GM06990 (cell line): Measurements from ENCODE around the gene ZNF414.

Experiments
- DNase-seq: peaks from one replicate; pipeline ENCODE4 v3.0.0-alpha.2; 2011; ENCODE audit not compliant: insufficient read length; ENCODE audit errors: extremely low read depth
- H3K27me3 ChIP-seq: replicated peaks from 2 replicates; pipeline ENCODE4 v1.6.0; 2011; ENCODE audit warnings: low read length; ENCODE audit not compliant: control insufficient read depth, insufficient read depth
- H3K36me3 ChIP-seq: 2 replicates; pipeline ENCODE4 v1.5.1; 2011; ENCODE audit warnings: low read length; ENCODE audit not compliant: control insufficient read depth, insufficient read depth
- H3K4me3 ChIP-seq: replicated peaks from 2 replicates; pipeline ENCODE4 v1.5.1; 2011; ENCODE audit warnings: low read depth, mild to moderate bottlenecking, control low read depth, low read length
- CTCF ChIP-seq: IDR thresholded peaks from 2 replicates; pipeline ENCODE4 v1.5.1; 2011; ENCODE audit warnings: low read length, control low read depth, mild to moderate bottlenecking, inconsistent platforms; ENCODE audit not compliant: insufficient read depth, poor library complexity, severe bottlenecking

ZNF414 gene

GRCh38 chr19:8461376-8461775 lies 52.6 kb downstream of the ZNF414 start:
- H3K36me3 ChIP-seq, result peaks cover 23% of the 10 kb centered on the region
- TF ChIP-seq CTCF, result no peak
- H3K27me3 ChIP-seq, result no peaks in the 10 kb centered on the region
- H3K4me3 ChIP-seq, result no peak overlapping the region
- no peak for DNase-seq

- no peak for TF ChIP-seq CTCF
- peaks cover 26% of the 10 kb centered on the region for H3K36me3 ChIP-seq
- H3K4me3 ChIP-seq, result no peak overlapping the region
- DNase-seq, result no peak
- no peaks in the 10 kb centered on the region for H3K27me3 ChIP-seq
Measured at GRCh38 chr19:8460516-8461298, 53.3 kb downstream of the ZNF414 start.
